Tibial nerve (tissue), 4 donors: ENCODE data around the gene GBX1.

ENCODE experiments used
- CTCF ChIP-seq, 5 experiments: fragments of 200-600 bp in 3 of 5; fragments of 450-650 bp in 2 of 5; sonication (generic) in 3 of 5; IDR thresholded peaks; one replicate each; pipeline ENCODE4 v1.5.1; 2016 to 2019; ENCODE audit warnings: antibody characterized with exemption in 5 of 5, mild to moderate bottlenecking in 3 of 5, moderate library complexity in 2 of 5
- EP300 ChIP-seq, 2 donors: sonication (generic); formaldehyde crosslinking; IDR thresholded peaks; one replicate each; pipeline ENCODE4 v1.6.1; 2017; ENCODE audit warnings: antibody characterized with exemption in 2 of 2, mild to moderate bottlenecking in 1 of 2
- POLR2A ChIP-seq, 2 donors: fragments of 450-650 bp; IDR thresholded peaks; one replicate each; pipeline ENCODE4 v1.6.1; 2017; ENCODE audit warnings: antibody characterized with exemption in 2 of 2, mild to moderate bottlenecking in 2 of 2, moderate library complexity in 2 of 2

GRCh38 chr7:151188252-151188542 is 20.7 kb upstream of the GBX1 start:
- no peak for TF ChIP-seq CTCF (IDR thresholded peaks at IDR 0.05)
- TF ChIP-seq POLR2A (IDR thresholded peaks at IDR 0.05): no peak
- TF ChIP-seq EP300 (IDR thresholded peaks at IDR 0.05): no peak
